H1 (cell line): ENCODE data around the gene EEF1AKMT3. TPM values are rescaled to one million over a fixed set of nuclear protein-coding genes. Genes with fewer than 3 reads are reported as not detected.

Source experiments
- CTCF ChIA-PET: fragments of 300-600 bp; sonication (Branson Sonifier 250); formaldehyde crosslinking; loops from one replicate; lab custom pipeline; 2021; ENCODE audit not compliant: partially characterized antibody; lab: Charles Lee
- POLR2A ChIA-PET: fragments of 300-600 bp; sonication (Branson Sonifier 250); formaldehyde crosslinking; loops from one replicate; lab custom pipeline; 2021; ENCODE audit warnings: inconsistent platforms; ENCODE audit not compliant: partially characterized antibody; lab: Charles Lee
- DNase-seq, 2 experiments: peaks; one replicate each; pipeline versions ENCODE4 v3.0.0 to v3.0.0-alpha.2; 2010 to 2022; ENCODE audit warnings: low spot score in 2 of 2, low read depth in 1 of 2, mixed read lengths in 1 of 2
- FAIRE-seq: peaks from 2 replicates; lab custom pipeline; 2011; peaks lifted over from hg19 to GRCh38; lab: Jason Lieb, UNC
- H2AFZ ChIP-seq: 2 replicates; pipeline ENCODE4 v1.8.1; 2012; ENCODE audit warnings: low read length, inconsistent platforms
- H2AK5ac ChIP-seq: 2 replicates; pipeline ENCODE4 v1.6.1; 2013; ENCODE audit warnings: low read depth, low read length
- H2BK120ac ChIP-seq: replicated peaks from 2 replicates; pipeline ENCODE3; 2013; ENCODE audit warnings: low read depth, low read length, inconsistent platforms
- H2BK12ac ChIP-seq: 2 replicates; pipeline ENCODE4 v1.6.1; 2013; ENCODE audit warnings: low read depth, low read length
- H2BK15ac ChIP-seq: 2 replicates; pipeline ENCODE4 v1.6.1; 2013; ENCODE audit warnings: low read length
- H2BK20ac ChIP-seq: 2 replicates; pipeline ENCODE4 v1.6.1; 2013; ENCODE audit warnings: low read length
- H2BK5ac ChIP-seq: 2 replicates; pipeline ENCODE4 v1.6.1; 2013; ENCODE audit warnings: low read depth, low read length
- H3K14ac ChIP-seq: 2 replicates; pipeline ENCODE4 v1.6.1; 2013; ENCODE audit warnings: inconsistent platforms; ENCODE audit not compliant: insufficient read length
- H3K18ac ChIP-seq: 2 replicates; pipeline ENCODE4 v1.6.1; 2013; ENCODE audit warnings: low read length; ENCODE audit errors: extremely low read depth
- H3K23ac ChIP-seq: 2 replicates; pipeline ENCODE4 v1.6.1; 2013; ENCODE audit warnings: inconsistent platforms; ENCODE audit not compliant: insufficient read length
- H3K23me2 ChIP-seq: 2 replicates; pipeline ENCODE4 v1.6.1; 2013; ENCODE audit warnings: low read depth, low read length
- H3K27ac ChIP-seq: 2 replicates; pipeline ENCODE4 v1.6.1; 2011; ENCODE audit warnings: low read depth, low read length, inconsistent platforms
- H3K27me3 ChIP-seq, 4 experiments: replicated peaks in 1 of 4; 1 replicate in 1 of 4; 2 replicates in 3 of 4; pipeline versions ENCODE4 v1.6.1 to v1.8.1; 2011 to 2013; ENCODE audit warnings: low read length in 3 of 4, mild to moderate bottlenecking in 3 of 4, inconsistent platforms in 2 of 4, mixed read lengths in 2 of 4, moderate library complexity in 1 of 4; ENCODE audit not compliant: control insufficient read depth in 3 of 4, insufficient read depth in 3 of 4; ENCODE audit errors: extremely low read depth in 1 of 4
- H3K36me3 ChIP-seq, 4 experiments: 2 replicates each; pipeline versions ENCODE4 v1.6.1 to v1.8.1; 2011 to 2013; ENCODE audit warnings: mild to moderate bottlenecking in 4 of 4, low read length in 3 of 4, moderate library complexity in 2 of 4, control low read depth in 1 of 4, inconsistent platforms in 1 of 4; ENCODE audit not compliant: insufficient read depth in 4 of 4, control insufficient read depth in 2 of 4
- H3K4ac ChIP-seq: replicated peaks from 2 replicates; pipeline ENCODE3; 2013; ENCODE audit warnings: low read length, low read depth, mixed read lengths, inconsistent platforms; ENCODE audit not compliant: insufficient read length
- H3K4me1 ChIP-seq, 4 experiments: replicated peaks in 1 of 4; 1 replicate in 1 of 4; 2 replicates in 3 of 4; pipeline versions ENCODE4 v1.6.1 to v1.8.1; 2011 to 2013; ENCODE audit warnings: low read length in 3 of 4, inconsistent platforms in 2 of 4, mixed read lengths in 1 of 4; ENCODE audit not compliant: insufficient read depth in 4 of 4, control insufficient read depth in 3 of 4
- H3K4me2 ChIP-seq, 2 experiments: 2 replicates each; pipeline versions ENCODE4 v1.6.1 to v1.8.1; 2011 to 2013; ENCODE audit warnings: low read depth in 2 of 2, low read length in 2 of 2, control low read depth in 1 of 2, inconsistent platforms in 1 of 2, mild to moderate bottlenecking in 1 of 2; ENCODE audit not compliant: insufficient read depth in 1 of 2
- H3K4me3 ChIP-seq, 4 experiments: fragments of 200-600, 300-600 bp in 1 of 4; sonication (generic), shearing (Covaris generic), sonication (Bioruptor Twin) in 1 of 4; 2 replicates each; pipeline versions ENCODE4 v1.5.1 to v1.8.1; 2011 to 2016; ENCODE audit warnings: low read length in 4 of 4, low read depth in 3 of 4, control low read depth in 2 of 4, inconsistent platforms in 2 of 4, mild to moderate bottlenecking in 2 of 4, mixed read lengths in 1 of 4, moderate library complexity in 1 of 4; ENCODE audit not compliant: insufficient read depth in 2 of 4; ENCODE audit errors: extremely low read depth in 1 of 4
- H3K56ac ChIP-seq: replicated peaks from 2 replicates; pipeline ENCODE3; 2013; ENCODE audit warnings: low read depth, mild to moderate bottlenecking, mixed read lengths, low read length, inconsistent platforms; ENCODE audit not compliant: insufficient read length
- H3K79me1 ChIP-seq: 2 replicates; pipeline ENCODE4 v1.6.1; 2013; ENCODE audit warnings: low read depth, low read length, control low read depth
- H3K79me2 ChIP-seq, 2 experiments: 2 replicates each; pipeline versions ENCODE4 v1.6.1 to v1.8.1; 2012 to 2013; ENCODE audit warnings: low read length in 2 of 2, mild to moderate bottlenecking in 2 of 2, inconsistent platforms in 1 of 2; ENCODE audit not compliant: insufficient read depth in 2 of 2, control insufficient read depth in 1 of 2
- H3K9ac ChIP-seq, 4 experiments: replicated peaks in 1 of 4; 1 replicate in 1 of 4; 2 replicates in 3 of 4; pipeline versions ENCODE4 v1.6.1 to v1.8.1; 2011 to 2013; ENCODE audit warnings: low read depth in 3 of 4, low read length in 3 of 4, control low read depth in 2 of 4, mild to moderate bottlenecking in 2 of 4, moderate library complexity in 2 of 4, inconsistent platforms in 1 of 4; ENCODE audit errors: extremely low read depth in 1 of 4
- H3K9me3 ChIP-seq, 2 experiments: 2 replicates each; pipeline versions ENCODE4 v1.6.1 to v1.8.1; 2012 to 2013; ENCODE audit warnings: mild to moderate bottlenecking in 2 of 2, moderate library complexity in 2 of 2, control low read depth in 1 of 2, inconsistent platforms in 1 of 2, low read depth in 1 of 2, low read length in 1 of 2, mixed read lengths in 1 of 2; ENCODE audit not compliant: insufficient read depth in 2 of 2
- H4K20me1 ChIP-seq, 2 experiments: replicated peaks in 1 of 2; 2 replicates each; pipeline versions ENCODE3 to v1.8.1; 2011 to 2013; ENCODE audit warnings: inconsistent platforms in 2 of 2, low read length in 2 of 2, mild to moderate bottlenecking in 1 of 2; ENCODE audit not compliant: insufficient read depth in 2 of 2, control insufficient read depth in 1 of 2
- H4K5ac ChIP-seq: 2 replicates; pipeline ENCODE4 v1.6.1; 2013; ENCODE audit warnings: low read length, low read depth, mixed read lengths, inconsistent platforms; ENCODE audit not compliant: insufficient read length
- H4K8ac ChIP-seq: 2 replicates; pipeline ENCODE4 v1.8.0; 2013; ENCODE audit warnings: mild to moderate bottlenecking, moderate library complexity, low read length, inconsistent platforms; ENCODE audit not compliant: insufficient read depth; ENCODE audit errors: extremely low read depth
- H4K91ac ChIP-seq: replicated peaks from 2 replicates; pipeline ENCODE3; 2013; ENCODE audit warnings: low read length, mixed read lengths, inconsistent platforms; ENCODE audit not compliant: insufficient read length
- FOSL1 ChIP-seq: IDR thresholded peaks from 2 replicates; pipeline ENCODE4 v1.6.1; 2011; ENCODE audit warnings: mild to moderate bottlenecking, low read depth, low read length, moderate library complexity; ENCODE audit not compliant: insufficient read depth
- JUND ChIP-seq: IDR thresholded peaks from 2 replicates; pipeline ENCODE4 v1.6.1; 2011; ENCODE audit warnings: mild to moderate bottlenecking, improper control_type of control experiment, low read length
- KDM5A ChIP-seq: fragments of 200-600 bp; IDR thresholded peaks from 2 replicates; pipeline ENCODE4 v1.7.1; 2012; ENCODE audit warnings: mild to moderate bottlenecking, low read length, inconsistent platforms, mixed read lengths
- POU5F1 ChIP-seq: IDR thresholded peaks from 2 replicates; pipeline ENCODE4 v1.6.1; 2011; ENCODE audit warnings: low read depth, mild to moderate bottlenecking, low read length, moderate library complexity
- RBBP5 ChIP-seq: IDR thresholded peaks from 2 replicates; pipeline ENCODE4 v1.7.1; 2012; ENCODE audit warnings: low read depth, mild to moderate bottlenecking, inconsistent platforms, low read length, moderate library complexity, borderline replicate concordance
- SP2 ChIP-seq: IDR thresholded peaks from 2 replicates; pipeline ENCODE4 v1.6.1; 2012; ENCODE audit warnings: mild to moderate bottlenecking, low read length, inconsistent platforms
- SP4 ChIP-seq: IDR thresholded peaks from 2 replicates; pipeline ENCODE4 v1.6.1; 2012; ENCODE audit warnings: low read length, inconsistent platforms
- SUZ12 ChIP-seq: fragments of 200-600 bp; sonication (generic); IDR thresholded peaks from 2 replicates; pipeline ENCODE4 v1.6.1; 2012; ENCODE audit warnings: mild to moderate bottlenecking, inconsistent platforms, low read length, moderate library complexity, mixed read lengths
- TBP ChIP-seq: IDR thresholded peaks from 2 replicates; pipeline ENCODE4 v1.6.1; 2011; ENCODE audit warnings: low read depth, low read length, improper control_type of control experiment
- WGBS, 2 experiments: shearing (Covaris generic) in 1 of 2; methylation state at CpG; one replicate each; pipeline versions ENCODE4 v1.1.6 to v1.1.7; 2013 to 2015; ENCODE audit warnings: low lambda C conversion rate in 2 of 2, mixed read lengths in 2 of 2, inconsistent platforms in 1 of 2, low coverage in 1 of 2, missing lambda C conversion rate in 1 of 2; ENCODE audit not compliant: insufficient replicate concordance in 2 of 2, insufficient coverage in 1 of 2, insufficient read length in 1 of 2; ENCODE audit errors: extremely low coverage in 1 of 2, missing lambda C conversion rate in 1 of 2; 5-methylcytosine and 5-hydroxymethylcytosine counted together
- polyA plus RNA-seq, 7 experiments: library from polyadenylated mRNA; depleted of rRNA in 3 of 7; stranded (reverse) in 5 of 7; unstranded in 2 of 7; fragments of >200 nt in 5 of 7; fragments of 200-250 nt in 2 of 7; gene quantifications; 1 replicate in 5 of 7; 2 replicates in 1 of 7; 4 replicates in 1 of 7; pipeline versions ENCODE4 v1.2.1 to v1.2.3, GENCODE V29; 2011 to 2013; ENCODE audit warnings: missing spikeins in 2 of 7, mixed read lengths in 2 of 7
- total RNA-seq: library from RNA; stranded (reverse); fragmentation: NEBNext Ultra II Directional; extraction: Animal tissue kit (Norgen Biotek cat#: 25700); gene quantifications from 2 replicates; pipeline ENCODE4 v1.2.1, GENCODE V29; 2021
- TF ChIP-seq, protein P1 (sequence below): IDR thresholded peaks from 2 replicates; pipeline ENCODE4 v1.6.1; 2012; ENCODE audit warnings: inconsistent platforms
- TF ChIP-seq, protein P2 (sequence below): IDR thresholded peaks from 2 replicates; pipeline ENCODE4 v1.6.1; 2011; ENCODE audit warnings: low read depth, mild to moderate bottlenecking, low read length; ENCODE audit not compliant: insufficient read depth

Gene EEF1AKMT3
- total and polyA plus RNA-seq, 2 of the 8 experiments (the other 6 are each of a cell fraction or from before 2014, with no cell fraction given): 3.1 to 4.4 TPM

DNA sequence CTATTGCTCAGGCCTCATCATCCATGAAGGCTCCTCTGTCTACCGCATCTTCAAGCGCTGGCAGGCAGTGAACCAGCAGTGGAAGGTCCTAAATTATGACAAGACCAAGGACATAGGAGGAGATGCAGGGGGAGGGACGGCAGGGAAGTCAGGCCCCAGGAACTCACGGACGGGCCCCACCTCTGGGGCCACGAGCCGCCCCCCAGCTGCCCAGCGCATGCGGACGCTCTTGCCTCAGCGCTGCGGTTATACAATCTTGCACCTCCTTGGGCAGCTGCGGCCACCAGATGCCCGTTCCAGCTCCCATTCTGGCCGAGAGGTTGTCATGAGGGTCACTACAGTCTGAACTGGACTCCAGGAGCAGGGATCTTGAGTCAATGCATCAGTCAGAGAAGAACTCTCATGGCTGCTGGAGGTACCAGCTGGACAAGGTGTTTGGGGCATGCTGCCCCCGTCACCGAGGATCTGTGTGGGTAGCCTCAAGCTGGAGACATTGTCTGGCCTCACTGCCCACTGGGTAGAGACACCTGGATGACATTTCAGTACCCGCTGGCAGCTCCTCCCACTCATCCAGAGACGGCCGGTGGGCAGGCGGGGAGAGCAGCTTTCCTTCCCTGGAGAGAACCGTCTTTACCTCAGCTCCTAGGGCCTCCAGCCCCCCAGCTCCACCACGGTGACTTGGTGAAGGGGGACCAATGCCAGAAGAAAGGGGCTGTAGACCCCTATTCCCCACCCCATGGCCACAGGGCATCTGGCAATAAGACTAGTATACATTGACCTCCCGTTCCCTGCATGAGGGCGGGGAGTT lies 13.7 kb upstream of the EEF1AKMT3 start:
- Histone ChIP-seq H4K5ac (no peak overlapping the region), H2BK20ac (no peak overlapping the region), H3K56ac (no peak overlapping the region), H3K79me1 (no peaks in the 10 kb centered on the region), H3K4me2 (no peak overlapping the region), H3K18ac (no peak overlapping the region), H4K20me1 (peaks cover 3 to 15% of the 10 kb centered on the region in 2 experiments), H4K8ac (no peak overlapping the region), H3K23ac (no peak overlapping the region), H2AK5ac (no peak overlapping the region), H3K79me2 (no peaks in the 10 kb centered on the region), H3K23me2 (peaks cover 7% of the 10 kb centered on the region), H3K27ac (no peak overlapping the region), H3K27me3 (peaks cover 8 to 34% (median 28%) of the 10 kb centered on the region in 4 experiments), H2BK5ac (no peak overlapping the region), H4K91ac (no peak overlapping the region), H2BK15ac (no peak overlapping the region), H2BK12ac (no peak overlapping the region), H3K14ac (no peak overlapping the region), H3K4me1 (peaks cover 2 to 16% (median 4%) of the 10 kb centered on the region in 4 experiments), H3K9me3 (no peaks in the 10 kb centered on the region), H3K36me3 (peaks cover 0 to 4% (median 0%) of the 10 kb centered on the region in 4 experiments; a peak in 2 of 8 replicates), H3K4me3 (no peak overlapping the region), H3K9ac (no peak overlapping the region), H3K4ac (no peak overlapping the region), H2BK120ac (no peak overlapping the region), H2AFZ (no peak overlapping the region)
- no peak for DNase-seq
- WGBS, 2 experiments: 89% methylated on average over 25 of the region's 25 CpGs; no CpG with 5 or more reads in 1 of the 2 experiments
- POLR2A ChIA-PET: interaction anchor here (0.6 to 5.4 kb wide), 9 partner anchors 8 to 153 kb away, joined by 3 to 21 read pairs (median 3); partner anchors contain the start of genes EEF1AKMT3, METTL1 and TSPAN31
- CTCF ChIA-PET: interaction anchor here (0.8 to 3.9 kb wide), 13 partner anchors 8 to 140 kb away, joined by 3 to 28 read pairs (median 7); partner anchors contain the start of genes CYP27B1, EEF1AKMT3, METTL1 and TSFM
- no peak for FAIRE-seq
- TF ChIP-seq KDM5A (no peak), POU5F1 (no peak), RBBP5 (no peak), TBP (no peak), SUZ12 (no peak), JUND (no peak), FOSL1 (no peak), SP4 (no peak), SP2 (no peak)
- TF ChIP-seq, protein P1, sequence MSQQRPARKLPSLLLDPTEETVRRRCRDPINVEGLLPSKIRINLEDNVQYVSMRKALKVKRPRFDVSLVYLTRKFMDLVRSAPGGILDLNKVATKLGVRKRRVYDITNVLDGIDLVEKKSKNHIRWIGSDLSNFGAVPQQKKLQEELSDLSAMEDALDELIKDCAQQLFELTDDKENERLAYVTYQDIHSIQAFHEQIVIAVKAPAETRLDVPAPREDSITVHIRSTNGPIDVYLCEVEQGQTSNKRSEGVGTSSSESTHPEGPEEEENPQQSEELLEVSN: no peak
- TF ChIP-seq, protein P2, sequence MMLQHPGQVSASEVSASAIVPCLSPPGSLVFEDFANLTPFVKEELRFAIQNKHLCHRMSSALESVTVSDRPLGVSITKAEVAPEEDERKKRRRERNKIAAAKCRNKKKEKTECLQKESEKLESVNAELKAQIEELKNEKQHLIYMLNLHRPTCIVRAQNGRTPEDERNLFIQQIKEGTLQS: no peak
